HG02763 (cell line): ENCODE results near the gene SOAT1.

Experiments used
- ATAC-seq: cut with Tn5 transposase; IDR thresholded peaks from one replicate; pipeline ENCODE4 v1.9.1; 2021; ENCODE audit warnings: mild to moderate bottlenecking, moderate library complexity; ENCODE audit not compliant: unreplicated experiment

SOAT1 gene

GRCh38 chr1:179303200-179303785 lies 9.7 kb downstream of the SOAT1 start:
- ATAC-seq, result no peak

- ATAC-seq, result no peak
Measured at GRCh38 chr1:179305450-179305849, 11.9 kb downstream of the SOAT1 start.

GRCh38 chr1:179310291-179310690 lies 16.7 kb downstream of the SOAT1 start:
- ATAC-seq, result no peak

- no peak for ATAC-seq
Measured at GRCh38 chr1:179310721-179311120, 17.1 kb downstream of the SOAT1 start.

- ATAC-seq, result no peak
Measured at GRCh38 chr1:179311149-179311700, 17.6 kb downstream of the SOAT1 start.

GRCh38 chr1:179313004-179313403 lies 19.4 kb downstream of the SOAT1 start:
- ATAC-seq, result no peak

- no peak for ATAC-seq
Measured at GRCh38 chr1:179314928-179315327, 21.3 kb downstream of the SOAT1 start.

GRCh38 chr1:179318491-179318890 lies 24.9 kb downstream of the SOAT1 start:
- no peak for ATAC-seq

GRCh38 chr1:179321533-179322216 lies 28.1 kb downstream of the SOAT1 start:
- ATAC-seq, result no peak

- no peak for ATAC-seq
Measured at GRCh38 chr1:179322557-179322956, 29.0 kb downstream of the SOAT1 start.

- no peak for ATAC-seq
Measured at GRCh38 chr1:179323436-179323835, 29.8 kb downstream of the SOAT1 start.

GRCh38 chr1:179325836-179326235 lies 32.2 kb downstream of the SOAT1 start:
- no peak for ATAC-seq

- ATAC-seq, result no peak
Measured at GRCh38 chr1:179326746-179327145, 33.1 kb downstream of the SOAT1 start.

GRCh38 chr1:179327196-179327595 lies 33.6 kb downstream of the SOAT1 start:
- ATAC-seq, result no peak

GRCh38 chr1:179327679-179328078 lies 34.1 kb downstream of the SOAT1 start:
- no peak for ATAC-seq

- no peak for ATAC-seq
Measured at GRCh38 chr1:179329862-179330261, 36.3 kb downstream of the SOAT1 start.

- no peak for ATAC-seq
Measured at GRCh38 chr1:179334440-179334839, 40.8 kb downstream of the SOAT1 start.

GRCh38 chr1:179337288-179337687 lies 43.7 kb downstream of the SOAT1 start:
- no peak for ATAC-seq

- ATAC-seq, result no peak
Measured at GRCh38 chr1:179337942-179338560, 44.5 kb downstream of the SOAT1 start.

- no peak for ATAC-seq
Measured at GRCh38 chr1:179340918-179341317, 47.3 kb downstream of the SOAT1 start.

- ATAC-seq, result no peak
Measured at GRCh38 chr1:179341943-179342547, 48.4 kb downstream of the SOAT1 start.
